DOHH2 (cell line): Measurements from ENCODE around the gene PTH2.
"Not testable (repeated sequence)": the region's sequence is repeated elsewhere in the genome, so short reads cannot be mapped to it uniquely, and the experiment has no call there.

Experiments used
- H3F3A ChIP-seq: fragments of 200-600 bp; sonication (generic), shearing (Covaris generic); 2 replicates; pipeline ENCODE4 v1.6.0; 2016; ENCODE audit warnings: antibody characterized with exemption, mild to moderate bottlenecking; ENCODE audit not compliant: control insufficient read depth, insufficient read depth
- H3K27ac ChIP-seq: fragments of 200-600 bp; sonication (generic); 2 replicates; pipeline ENCODE4 v1.5.1; 2014; ENCODE audit warnings: low read depth, mild to moderate bottlenecking, low read length, moderate library complexity
- H3K27me3 ChIP-seq: fragments of 200-600 bp; sonication (generic); 2 replicates; pipeline ENCODE4 v1.6.1; 2014; ENCODE audit warnings: mild to moderate bottlenecking, low read length, mixed read lengths; ENCODE audit not compliant: control insufficient read depth
- H3K36me3 ChIP-seq: fragments of 200-600 bp; sonication (generic); 2 replicates; pipeline ENCODE4 v1.6.1; 2014; ENCODE audit warnings: mild to moderate bottlenecking, low read length, moderate library complexity, mixed read lengths; ENCODE audit not compliant: control insufficient read depth
- H3K4me1 ChIP-seq: fragments of 200-600 bp; sonication (generic); 2 replicates; pipeline ENCODE4 v1.6.1; 2014; ENCODE audit warnings: mild to moderate bottlenecking, low read length, mixed read lengths; ENCODE audit not compliant: control insufficient read depth
- H3K4me2 ChIP-seq: fragments of 200-600 bp; sonication (generic); 2 replicates; pipeline ENCODE4 v1.6.0; 2014; ENCODE audit warnings: mild to moderate bottlenecking, low read length, moderate library complexity
- H3K4me3 ChIP-seq: fragments of 200-600 bp; sonication (generic); 2 replicates; pipeline ENCODE4 v1.5.1; 2014; ENCODE audit warnings: mild to moderate bottlenecking, low read length, mixed read lengths
- H3K79me2 ChIP-seq: fragments of 200-600 bp; sonication (generic); 2 replicates; pipeline ENCODE4 v1.6.1; 2014; ENCODE audit warnings: mild to moderate bottlenecking, low read length, mixed read lengths; ENCODE audit not compliant: control insufficient read depth
- H3K9me2 ChIP-seq: fragments of 200-600 bp; sonication (generic); replicated peaks from 2 replicates; pipeline ENCODE4 v1.6.1; 2014; ENCODE audit warnings: mild to moderate bottlenecking, low read length, mixed read lengths; ENCODE audit not compliant: control insufficient read depth
- H3K9me3 ChIP-seq: fragments of 200-600 bp; sonication (generic); 2 replicates; pipeline ENCODE4 v1.6.1; 2014; ENCODE audit warnings: antibody characterized with exemption, low read length, mixed read lengths; ENCODE audit not compliant: control insufficient read depth, insufficient read depth
- H4K20me1 ChIP-seq: fragments of 200-600 bp; sonication (generic); 2 replicates; pipeline ENCODE4 v1.6.0; 2014; ENCODE audit warnings: low read depth, mild to moderate bottlenecking, antibody characterized with exemption, low read length, moderate library complexity; ENCODE audit not compliant: control insufficient read depth, insufficient read depth
- CTCF ChIP-seq: fragments of 200-600 bp; sonication (generic); IDR thresholded peaks from one replicate; pipeline ENCODE4 v1.5.1; 2014; ENCODE audit warnings: antibody characterized with exemption, mild to moderate bottlenecking, low read depth, low read length; ENCODE audit not compliant: poor library complexity, severe bottlenecking
- EZH2phosphoT487 ChIP-seq: fragments of 200-600 bp; sonication (generic); IDR thresholded peaks from 2 replicates; pipeline ENCODE4 v1.6.1; 2017; ENCODE audit warnings: borderline replicate concordance, mild to moderate bottlenecking, antibody characterized with exemption, low read length, moderate library complexity, mixed read lengths

PTH2 gene

GRCh38 chr19:49445997-49446396 lies 22.8 kb upstream of the PTH2 start:
- Histone ChIP-seq H3K4me3 (no peak overlapping the region), H3K4me1 (peaks cover 32% of the 10 kb centered on the region), H3K79me2 (peaks cover 23% of the 10 kb centered on the region), H3F3A (peaks cover 12% of the 10 kb centered on the region), H3K9me3 (no peaks in the 10 kb centered on the region), H3K4me2 (no peak overlapping the region), H3K9me2 (no peaks in the 10 kb centered on the region), H3K27me3 (peaks cover 11% of the 10 kb centered on the region), H3K27ac (no peak overlapping the region), H3K36me3 (peaks cover 42% of the 10 kb centered on the region), H4K20me1 (no peaks in the 10 kb centered on the region; the same call in 1 of the 2 replicates)
- no peak for TF ChIP-seq CTCF

DNA sequence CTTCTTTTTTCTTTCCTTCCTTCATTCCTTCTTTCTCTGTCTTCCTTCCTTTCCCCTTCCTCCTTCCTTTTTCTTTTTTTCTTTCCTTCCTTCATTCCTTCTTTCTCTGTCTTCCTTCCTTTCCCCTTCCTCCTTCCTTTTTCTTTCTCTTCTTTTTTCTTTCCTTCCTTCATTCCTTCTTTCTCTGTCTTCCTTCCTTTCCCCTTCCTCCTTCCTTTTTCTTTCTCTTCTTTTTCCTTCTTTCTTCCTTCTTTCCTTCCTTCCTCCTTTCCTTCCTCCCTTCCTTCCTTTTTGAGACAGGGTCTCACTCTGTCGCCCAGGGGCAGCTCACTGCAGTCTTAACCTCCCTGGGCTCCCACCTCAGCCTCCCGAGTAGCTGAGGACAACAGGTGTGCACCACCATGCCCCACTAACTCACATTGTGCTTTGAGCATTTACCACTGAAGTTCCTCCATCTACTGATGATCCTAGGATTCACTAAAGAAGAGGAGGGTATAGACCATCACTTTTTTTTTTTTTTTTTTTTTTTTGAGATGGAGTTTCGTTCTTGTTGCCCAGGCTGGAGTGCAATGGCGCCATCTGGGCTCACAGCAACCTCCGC lies 21.0 kb upstream of the PTH2 start:
- H3F3A ChIP-seq, H3K27ac ChIP-seq, H4K20me1 ChIP-seq, H3K9me3 ChIP-seq, H3K79me2 ChIP-seq, H3K9me2 ChIP-seq: not testable (repeated sequence)
- peak overlapping the region; percentile 99 for H3K4me2 ChIP-seq
- H3K4me3 ChIP-seq = peak overlapping the region; percentile 88
- peaks cover 28% of the 10 kb centered on the region for H3K27me3 ChIP-seq
- peaks cover 24% of the 10 kb centered on the region for H3K4me1 ChIP-seq
- peaks cover 29% of the 10 kb centered on the region for H3K36me3 ChIP-seq

- H3K4me1 ChIP-seq = peaks cover 24% of the 10 kb centered on the region
- peaks cover 3% of the 10 kb centered on the region for H3K79me2 ChIP-seq
- H3K36me3 ChIP-seq = peaks cover 23% of the 10 kb centered on the region
- peak overlapping the region; percentile 39; the same call in 1 of the 2 replicates for H3K27ac ChIP-seq
- H3K27me3 ChIP-seq = peaks cover 34% of the 10 kb centered on the region
- peaks cover 9% of the 10 kb centered on the region for H3F3A ChIP-seq
- H3K4me3 ChIP-seq = peak overlapping the region; percentile 88
- H3K4me2 ChIP-seq = peak overlapping the region; percentile 99
- no peaks in the 10 kb centered on the region for H3K9me2 ChIP-seq
- TF ChIP-seq CTCF = peak; percentile 96
- no peak for TF ChIP-seq EZH2phosphoT487
- H3K9me3 ChIP-seq = no peaks in the 10 kb centered on the region
- no peaks in the 10 kb centered on the region for H4K20me1 ChIP-seq
Observed at GRCh38 chr19:49443366-49444099, 20.3 kb upstream of the PTH2 start.

- Histone ChIP-seq H3K79me2 (no peaks in the 10 kb centered on the region; the same call in 1 of the 2 replicates), H3K4me1 (peaks cover 23% of the 10 kb centered on the region), H3F3A (peaks cover 9% of the 10 kb centered on the region), H3K9me2 (no peaks in the 10 kb centered on the region), H3K4me3 (peak overlapping the region; percentile 88), H3K4me2 (peak overlapping the region; percentile 99), H3K27me3 (peaks cover 41% of the 10 kb centered on the region), H3K9me3 (no peaks in the 10 kb centered on the region), H4K20me1 (no peaks in the 10 kb centered on the region), H3K36me3 (peaks cover 16% of the 10 kb centered on the region), H3K27ac (peak overlapping the region; percentile 39; the same call in 1 of the 2 replicates)
- TF ChIP-seq EZH2phosphoT487 (no peak), CTCF (no peak)
Observed at GRCh38 chr19:49442771-49443365, 19.6 kb upstream of the PTH2 start.
